ENCODE results near the gene FTSJ1.

FTSJ1 gene

GRCh38 chrX:48480583-48480982, 4.6 kb downstream of the FTSJ1 start:
- H3K36me3 ChIP-seq (ENCODE audit: insufficient read depth, low read length): peaks cover 48% of the 10 kb centered on the region
- H3K9ac ChIP-seq (ENCODE audit: low read depth, low read length): no peak overlapping the region

GRCh38 chrX:48482526-48482925, 6.5 kb downstream of the FTSJ1 start:
- no peak overlapping the region for H3K4me3 ChIP-seq (ENCODE audit: low read length)
- 88% methylated on average over 7 of the region's 7 CpGs for WGBS
- H3K36me3 ChIP-seq (ENCODE audit: insufficient read depth, low read length): peaks cover 53% of the 10 kb centered on the region
- no peak overlapping the region for H3K9ac ChIP-seq (ENCODE audit: low read depth, low read length)
- H3K9me3 ChIP-seq (ENCODE audit: insufficient read depth, low read depth, low read length): no peaks in the 10 kb centered on the region
- H3K27me3 ChIP-seq (ENCODE audit: insufficient read depth, low read length): no peaks in the 10 kb centered on the region
- H3K27ac ChIP-seq (ENCODE audit: low read depth, low read length): no peak overlapping the region
- no peaks in the 10 kb centered on the region for H3K4me1 ChIP-seq (ENCODE audit: insufficient read depth, low read length)

More at GRCh38 chrX:48480583-48480982, 4.6 kb downstream of the FTSJ1 start:
- Histone ChIP-seq H3K9me3 (ENCODE audit: insufficient read depth, low read depth, low read length) (no peaks in the 10 kb centered on the region), H3K4me1 (ENCODE audit: insufficient read depth, low read length) (no peaks in the 10 kb centered on the region), H3K27me3 (ENCODE audit: insufficient read depth, low read length) (no peaks in the 10 kb centered on the region), H3K4me3 (ENCODE audit: low read length) (no peak overlapping the region), H3K27ac (ENCODE audit: low read depth, low read length) (no peak overlapping the region)
- 92% methylated on average over 3 of the region's 3 CpGs for WGBS

GRCh38 chrX:48487362-48487798, 11.4 kb downstream of the FTSJ1 start:
- Histone ChIP-seq H3K27ac (ENCODE audit: low read depth, low read length) (no peak overlapping the region), H3K36me3 (ENCODE audit: insufficient read depth, low read length) (peaks cover 28% of the 10 kb centered on the region), H3K9ac (ENCODE audit: low read depth, low read length) (no peak overlapping the region), H3K27me3 (ENCODE audit: insufficient read depth, low read length) (no peaks in the 10 kb centered on the region), H3K4me1 (ENCODE audit: insufficient read depth, low read length) (no peaks in the 10 kb centered on the region), H3K4me3 (ENCODE audit: low read length) (no peak overlapping the region), H3K9me3 (ENCODE audit: insufficient read depth, low read depth, low read length) (no peaks in the 10 kb centered on the region)
- 90% methylated on average over 10 of the region's 10 CpGs for WGBS

- Histone ChIP-seq H3K4me1 (ENCODE audit: insufficient read depth, low read length) (no peaks in the 10 kb centered on the region), H3K36me3 (ENCODE audit: insufficient read depth, low read length) (peaks cover 22% of the 10 kb centered on the region)
- 91% methylated on average over 3 of the region's 3 CpGs for WGBS
Observed at GRCh38 chrX:48488034-48488433, 12.0 kb downstream of the FTSJ1 start.

GRCh38 chrX:48489296-48489695, 13.3 kb downstream of the FTSJ1 start:
- Histone ChIP-seq H3K36me3 (ENCODE audit: insufficient read depth, low read length) (peaks cover 14% of the 10 kb centered on the region; the same call in 1 of the 2 replicates), H3K4me3 (ENCODE audit: low read length) (no peak overlapping the region), H3K9ac (ENCODE audit: low read depth, low read length) (no peak overlapping the region), H3K4me1 (ENCODE audit: insufficient read depth, low read length) (no peaks in the 10 kb centered on the region), H3K9me3 (ENCODE audit: insufficient read depth, low read depth, low read length) (no peaks in the 10 kb centered on the region), H3K27me3 (ENCODE audit: insufficient read depth, low read length) (no peaks in the 10 kb centered on the region), H3K27ac (ENCODE audit: low read depth, low read length) (no peak overlapping the region)
- 90% methylated on average over 9 of the region's 9 CpGs for WGBS

More at GRCh38 chrX:48488034-48488433, 12.0 kb downstream of the FTSJ1 start:
- Histone ChIP-seq H3K4me3 (ENCODE audit: low read length) (no peak overlapping the region), H3K27me3 (ENCODE audit: insufficient read depth, low read length) (no peaks in the 10 kb centered on the region), H3K27ac (ENCODE audit: low read depth, low read length) (no peak overlapping the region), H3K9ac (ENCODE audit: low read depth, low read length) (no peak overlapping the region), H3K9me3 (ENCODE audit: insufficient read depth, low read depth, low read length) (no peaks in the 10 kb centered on the region)

- Histone ChIP-seq H3K9ac (ENCODE audit: low read depth, low read length) (no peak overlapping the region), H3K4me3 (ENCODE audit: low read length) (no peak overlapping the region), H3K9me3 (ENCODE audit: insufficient read depth, low read depth, low read length) (no peaks in the 10 kb centered on the region), H3K4me1 (ENCODE audit: insufficient read depth, low read length) (no peaks in the 10 kb centered on the region), H3K27me3 (ENCODE audit: insufficient read depth, low read length) (no peaks in the 10 kb centered on the region), H3K36me3 (ENCODE audit: insufficient read depth, low read length) (peaks cover 10% of the 10 kb centered on the region; the same call in 1 of the 2 replicates), H3K27ac (ENCODE audit: low read depth, low read length) (no peak overlapping the region)
- WGBS: 95% methylated on average over 2 of the region's 2 CpGs
Observed at GRCh38 chrX:48489892-48490291, 13.9 kb downstream of the FTSJ1 start.

- no peak overlapping the region for H3K4me3 ChIP-seq (ENCODE audit: low read length)
- 89% methylated on average over 7 of the region's 8 CpGs for WGBS
- H3K9ac ChIP-seq (ENCODE audit: low read depth, low read length): no peak overlapping the region
- H3K4me1 ChIP-seq (ENCODE audit: insufficient read depth, low read length): no peaks in the 10 kb centered on the region
- H3K9me3 ChIP-seq (ENCODE audit: insufficient read depth, low read depth, low read length): no peaks in the 10 kb centered on the region
- no peak overlapping the region for H3K27ac ChIP-seq (ENCODE audit: low read depth, low read length)
- peaks cover 4% of the 10 kb centered on the region; the same call in 1 of the 2 replicates for H3K36me3 ChIP-seq (ENCODE audit: insufficient read depth, low read length)
- H3K27me3 ChIP-seq (ENCODE audit: insufficient read depth, low read length): no peaks in the 10 kb centered on the region
Observed at GRCh38 chrX:48490661-48491060, 14.7 kb downstream of the FTSJ1 start.

GRCh38 chrX:48491809-48492208, 15.8 kb downstream of the FTSJ1 start:
- no peak overlapping the region for H3K9ac ChIP-seq (ENCODE audit: low read depth, low read length)
- no peaks in the 10 kb centered on the region for H3K27me3 ChIP-seq (ENCODE audit: insufficient read depth, low read length)
- H3K9me3 ChIP-seq (ENCODE audit: insufficient read depth, low read depth, low read length): no peaks in the 10 kb centered on the region
- 84% methylated on average over 9 of the region's 9 CpGs for WGBS
- no peak overlapping the region for H3K27ac ChIP-seq (ENCODE audit: low read depth, low read length)
- no peaks in the 10 kb centered on the region for H3K4me1 ChIP-seq (ENCODE audit: insufficient read depth, low read length)
- no peaks in the 10 kb centered on the region; the same call in 1 of the 2 replicates for H3K36me3 ChIP-seq (ENCODE audit: insufficient read depth, low read length)
- no peak overlapping the region for H3K4me3 ChIP-seq (ENCODE audit: low read length)

- Histone ChIP-seq H3K36me3 (ENCODE audit: insufficient read depth, low read length) (no peaks in the 10 kb centered on the region; the same call in 1 of the 2 replicates), H3K4me3 (ENCODE audit: low read length) (no peak overlapping the region), H3K9me3 (ENCODE audit: insufficient read depth, low read depth, low read length) (no peaks in the 10 kb centered on the region), H3K9ac (ENCODE audit: low read depth, low read length) (no peak overlapping the region), H3K27me3 (ENCODE audit: insufficient read depth, low read length) (no peaks in the 10 kb centered on the region), H3K4me1 (ENCODE audit: insufficient read depth, low read length) (no peaks in the 10 kb centered on the region), H3K27ac (ENCODE audit: low read depth, low read length) (no peak overlapping the region)
- WGBS: 74% methylated on average over 6 of the region's 7 CpGs
Observed at GRCh38 chrX:48492293-48492910, 16.4 kb downstream of the FTSJ1 start.

GRCh38 chrX:48493890-48494364, 17.9 kb downstream of the FTSJ1 start:
- Histone ChIP-seq H3K9ac (ENCODE audit: low read depth, low read length) (no peak overlapping the region), H3K27ac (ENCODE audit: low read depth, low read length) (no peak overlapping the region), H3K4me3 (ENCODE audit: low read length) (no peak overlapping the region), H3K9me3 (ENCODE audit: insufficient read depth, low read depth, low read length) (no peaks in the 10 kb centered on the region), H3K36me3 (ENCODE audit: insufficient read depth, low read length) (no peaks in the 10 kb centered on the region), H3K4me1 (ENCODE audit: insufficient read depth, low read length) (no peaks in the 10 kb centered on the region), H3K27me3 (ENCODE audit: insufficient read depth, low read length) (no peaks in the 10 kb centered on the region)
- WGBS: 55% methylated on average over 10 of the region's 10 CpGs

GRCh38 chrX:48496660-48497059, 20.7 kb downstream of the FTSJ1 start:
- Histone ChIP-seq H3K4me3 (ENCODE audit: low read length) (no peak overlapping the region), H3K9me3 (ENCODE audit: insufficient read depth, low read depth, low read length) (no peaks in the 10 kb centered on the region)
- 80% methylated on average over 4 of the region's 4 CpGs for WGBS

More at GRCh38 chrX:48496660-48497059, 20.7 kb downstream of the FTSJ1 start:
- no peak overlapping the region for H3K9ac ChIP-seq (ENCODE audit: low read depth, low read length)
- H3K4me1 ChIP-seq (ENCODE audit: insufficient read depth, low read length): no peaks in the 10 kb centered on the region
- H3K27ac ChIP-seq (ENCODE audit: low read depth, low read length): no peak overlapping the region
- no peaks in the 10 kb centered on the region for H3K27me3 ChIP-seq (ENCODE audit: insufficient read depth, low read length)
- no peaks in the 10 kb centered on the region for H3K36me3 ChIP-seq (ENCODE audit: insufficient read depth, low read length)
